Measurements from ENCODE around the gene KMT2A. TPM values are rescaled to one million over a fixed set of nuclear protein-coding genes. Genes with fewer than 3 reads are reported as not detected.
A peak's percentile ranks its signal among the peaks of the same experiment; 100 is the strongest.

KMT2A gene
- total RNA-seq, 2 donors from 2014 or later = 62.6 to 209 TPM

DNA sequence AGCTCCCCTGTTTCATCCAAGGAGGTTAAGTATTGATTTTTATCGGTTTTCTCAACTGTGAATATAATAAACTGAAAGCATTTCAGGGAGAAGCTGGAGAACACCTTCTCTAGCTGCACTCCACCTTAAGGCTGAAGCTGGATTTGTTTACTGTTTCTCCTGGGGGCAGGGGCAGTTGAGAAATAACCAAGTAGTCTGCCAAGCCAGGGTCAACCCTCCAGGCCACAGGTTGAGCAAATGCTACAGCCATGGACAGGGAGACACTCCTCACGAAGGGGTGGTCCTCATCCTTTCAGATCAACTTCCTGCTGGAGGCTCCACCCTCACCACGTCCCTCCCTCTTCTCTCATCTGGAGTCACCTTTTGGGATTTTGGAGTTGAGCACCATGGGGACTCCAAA lies 90.8 kb downstream of the KMT2A start, which contains the start of gene TTC36:
Gene TTC36, plus strand, starts transcription at position 366 of the 400 bp plus-strand sequence. Its CDS starts 21 bp downstream, at position 387.
- no peak within 1 kb of the TSS for H3K4me3 ChIP-seq
- H3K4me1 ChIP-seq = peaks cover 33% of the 10 kb centered on the region
- TF ChIP-seq, protein P1, sequence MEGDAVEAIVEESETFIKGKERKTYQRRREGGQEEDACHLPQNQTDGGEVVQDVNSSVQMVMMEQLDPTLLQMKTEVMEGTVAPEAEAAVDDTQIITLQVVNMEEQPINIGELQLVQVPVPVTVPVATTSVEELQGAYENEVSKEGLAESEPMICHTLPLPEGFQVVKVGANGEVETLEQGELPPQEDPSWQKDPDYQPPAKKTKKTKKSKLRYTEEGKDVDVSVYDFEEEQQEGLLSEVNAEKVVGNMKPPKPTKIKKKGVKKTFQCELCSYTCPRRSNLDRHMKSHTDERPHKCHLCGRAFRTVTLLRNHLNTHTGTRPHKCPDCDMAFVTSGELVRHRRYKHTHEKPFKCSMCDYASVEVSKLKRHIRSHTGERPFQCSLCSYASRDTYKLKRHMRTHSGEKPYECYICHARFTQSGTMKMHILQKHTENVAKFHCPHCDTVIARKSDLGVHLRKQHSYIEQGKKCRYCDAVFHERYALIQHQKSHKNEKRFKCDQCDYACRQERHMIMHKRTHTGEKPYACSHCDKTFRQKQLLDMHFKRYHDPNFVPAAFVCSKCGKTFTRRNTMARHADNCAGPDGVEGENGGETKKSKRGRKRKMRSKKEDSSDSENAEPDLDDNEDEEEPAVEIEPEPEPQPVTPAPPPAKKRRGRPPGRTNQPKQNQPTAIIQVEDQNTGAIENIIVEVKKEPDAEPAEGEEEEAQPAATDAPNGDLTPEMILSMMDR (IDR thresholded peaks at IDR 0.05) = no peak
- TF ChIP-seq POLR2A (IDR thresholded peaks at IDR 0.05) = no peak
- ATAC-seq = no peak
- no peaks in the 10 kb centered on the region for H3K9me3 ChIP-seq
- intact Hi-C loops (cut with DNase I) = no loop called here
- no peak for DNase-seq
- 47 to 53% methylated on average over 3 of the region's 3 CpGs for WGBS, 2 donors
- no peak within 1 kb of the TSS for H3K27ac ChIP-seq
- peaks cover 0 to 4% of the 10 kb centered on the region in 2 donors for H3K36me3 ChIP-seq (replicated peaks in 1 of 2; ENCODE audit: insufficient read depth in 1 of 2, low read depth in 2 of 2)
- H3K27me3 ChIP-seq = no peaks in the 10 kb centered on the region

DNA sequence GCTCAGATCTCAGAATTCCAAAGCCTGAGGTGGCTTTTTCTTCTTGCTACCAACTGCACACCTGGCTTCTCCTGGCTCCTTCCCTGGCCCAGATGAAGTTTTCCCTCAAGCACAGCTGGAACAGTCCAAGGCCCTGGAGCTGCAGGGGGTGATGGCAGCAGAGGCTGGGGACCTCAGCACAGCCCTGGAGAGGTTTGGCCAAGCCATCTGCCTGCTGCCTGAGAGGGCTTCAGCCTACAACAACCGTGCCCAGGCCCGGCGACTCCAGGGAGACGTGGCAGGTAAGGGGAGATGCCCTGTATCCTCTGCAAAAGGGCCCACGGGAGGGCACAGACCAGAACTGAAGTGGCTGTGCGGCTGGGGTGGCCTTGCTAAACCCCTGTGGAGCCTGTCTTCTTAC lies 92.2 kb downstream of the KMT2A start:
- no peak for ATAC-seq
- no peak overlapping the region for H3K4me3 ChIP-seq
- H3K4me1 ChIP-seq = peaks cover 35% of the 10 kb centered on the region
- no peak overlapping the region for H3K27ac ChIP-seq
- no peaks in the 10 kb centered on the region for H3K9me3 ChIP-seq
- no peak for DNase-seq
- TF ChIP-seq POLR2A (IDR thresholded peaks at IDR 0.05) = no peak
- 78 to 86% methylated on average over 3 to 6 of the region's 6 CpGs for WGBS, 2 donors
- no peaks in the 10 kb centered on the region for H3K27me3 ChIP-seq
- intact Hi-C loops (cut with DNase I) = no loop called here
- H3K36me3 ChIP-seq (replicated peaks in 1 of 2; ENCODE audit: insufficient read depth in 1 of 2, low read depth in 2 of 2) = peaks cover 0 to 4% of the 10 kb centered on the region in 2 donors

DNA sequence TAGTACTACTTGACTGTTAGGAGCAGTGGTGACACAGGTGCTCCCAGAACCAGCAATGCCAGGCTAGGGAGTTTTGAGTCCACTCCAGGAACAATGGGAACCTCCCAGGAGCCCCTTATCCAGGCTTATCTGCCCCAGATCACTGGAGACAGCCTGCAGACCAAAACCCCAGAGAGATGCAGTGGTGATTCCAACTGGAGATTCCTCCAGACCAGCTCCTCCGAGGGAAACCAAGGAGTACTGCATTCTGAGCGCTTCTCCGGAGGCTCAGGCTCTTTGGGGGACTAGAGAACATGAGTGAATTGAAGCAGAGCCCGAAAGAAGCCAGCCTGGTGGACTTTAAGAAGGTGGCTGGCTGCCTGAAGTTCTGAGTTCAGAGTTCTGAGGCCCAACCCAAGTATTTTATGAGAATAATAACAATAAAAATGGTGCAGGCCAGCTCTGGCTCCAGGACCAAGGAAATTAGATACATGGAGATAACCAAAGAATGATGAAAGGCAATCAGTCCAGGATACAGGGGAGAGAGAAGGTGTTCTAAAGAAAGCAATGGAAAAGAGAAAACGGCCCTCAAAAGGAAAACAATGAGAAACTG lies 93.4 kb downstream of the KMT2A start:
- no peak overlapping the region for H3K4me3 ChIP-seq
- ATAC-seq (no peak), DNase-seq (no peak)
- no peaks in the 10 kb centered on the region for H3K9me3 ChIP-seq
- peak overlapping the region in 1 of 4 donors; percentile 80 for H3K27ac ChIP-seq
- 60 to 70% methylated on average over 5 of the region's 5 CpGs for WGBS, 2 donors
- peaks cover 35% of the 10 kb centered on the region for H3K4me1 ChIP-seq
- H3K36me3 ChIP-seq (replicated peaks in 1 of 2; ENCODE audit: insufficient read depth in 1 of 2, low read depth in 2 of 2) = no peaks in the 10 kb centered on the region
- TF ChIP-seq, protein P1 (IDR thresholded peaks at IDR 0.05) = no peak
- TF ChIP-seq POLR2A (IDR thresholded peaks at IDR 0.05) = no peak
- intact Hi-C loops (cut with DNase I) = no loop called here
- no peaks in the 10 kb centered on the region for H3K27me3 ChIP-seq

DNA sequence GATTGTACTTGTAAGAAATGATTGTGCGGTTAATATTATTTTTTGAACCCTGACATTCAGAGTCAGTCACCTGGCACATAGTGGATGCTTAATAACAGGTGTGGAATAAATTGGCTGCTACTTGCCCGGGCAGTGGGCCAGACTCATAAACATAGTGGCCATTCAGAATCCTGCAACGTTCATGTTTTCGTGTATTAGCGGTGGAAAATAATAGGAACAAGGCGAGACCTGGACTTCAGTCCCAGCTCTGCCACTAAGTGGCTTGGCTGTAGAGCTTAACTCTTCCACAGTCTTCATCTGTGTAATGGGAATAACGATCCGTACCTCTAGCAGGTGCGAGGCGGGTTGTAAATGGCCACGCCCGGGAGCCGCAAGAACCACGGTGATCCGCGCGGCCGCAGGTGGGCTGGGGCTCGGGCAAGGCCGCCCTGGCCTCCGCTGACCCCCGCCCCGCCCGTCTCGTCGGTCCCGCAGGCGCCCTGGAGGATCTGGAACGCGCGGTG lies 93.9 kb downstream of the KMT2A start:
- Histone ChIP-seq H3K4me3 (peak overlapping the region; percentile 80 to 91), H3K9me3 (no peaks in the 10 kb centered on the region), H3K27me3 (no peaks in the 10 kb centered on the region), H3K36me3 (replicated peaks in 1 of 2; ENCODE audit: insufficient read depth in 1 of 2, low read depth in 2 of 2) (no peaks in the 10 kb centered on the region), H3K27ac (peak overlapping the region; percentile 52 to 81 (median 72)), H3K4me1 (peaks cover 35% of the 10 kb centered on the region)
- intact Hi-C loops (cut with DNase I) = no loop called here
- WGBS, 2 donors = 3 to 5% methylated on average over 6 to 31 of the region's 31 CpGs
- TF ChIP-seq, protein P1 (IDR thresholded peaks at IDR 0.05) = peak in 2 of 7 experiments; percentile 4 to 15
- TF ChIP-seq POLR2A (IDR thresholded peaks at IDR 0.05) = no peak
- DNase-seq = peak; percentile 31 to 68 (median 36)
- ATAC-seq = peak; percentile 62

GRCh38 chr11:118530683-118531596 lies 94.6 kb downstream of the KMT2A start, which contains the start of gene TMEM25:
TMEM25 (plus strand) TSS chr11:118531192; CDS start chr11:118531802, 610 bp downstream.
- H3K4me3 ChIP-seq = peak within 1 kb of the TSS; percentile 80 to 91
- WGBS, 2 donors = 1% methylated on average over 23 to 85 of the region's 94 CpGs
- no peaks in the 10 kb centered on the region for H3K36me3 ChIP-seq (replicated peaks in 1 of 2; ENCODE audit: insufficient read depth in 1 of 2, low read depth in 2 of 2)
- DNase-seq (peak; percentile 65 to 82 (median 68)), ATAC-seq (peak; percentile 81)
- TF ChIP-seq, protein P1 (IDR thresholded peaks at IDR 0.05) = no peak
- peak; percentile 33 to 66 (median 54) for TF ChIP-seq POLR2A (IDR thresholded peaks at IDR 0.05)
- intact Hi-C loops (cut with DNase I) = no loop called here
- no peaks in the 10 kb centered on the region for H3K27me3 ChIP-seq
- H3K27ac ChIP-seq = peak within 1 kb of the TSS; percentile 52 to 81 (median 72)
- no peaks in the 10 kb centered on the region for H3K9me3 ChIP-seq
- peaks cover 35% of the 10 kb centered on the region for H3K4me1 ChIP-seq
